ENCODE data around the gene CD320. TPM values are rescaled to one million over a fixed set of nuclear protein-coding genes. Genes with fewer than 3 reads are reported as not detected.

The CD320 gene
- total and polyA plus RNA-seq, 10 of the 15 experiments (the other 5 are each of a cell fraction or from before 2014, with no cell fraction given), result 1.1 to 134 (median 46.5) TPM

DNA sequence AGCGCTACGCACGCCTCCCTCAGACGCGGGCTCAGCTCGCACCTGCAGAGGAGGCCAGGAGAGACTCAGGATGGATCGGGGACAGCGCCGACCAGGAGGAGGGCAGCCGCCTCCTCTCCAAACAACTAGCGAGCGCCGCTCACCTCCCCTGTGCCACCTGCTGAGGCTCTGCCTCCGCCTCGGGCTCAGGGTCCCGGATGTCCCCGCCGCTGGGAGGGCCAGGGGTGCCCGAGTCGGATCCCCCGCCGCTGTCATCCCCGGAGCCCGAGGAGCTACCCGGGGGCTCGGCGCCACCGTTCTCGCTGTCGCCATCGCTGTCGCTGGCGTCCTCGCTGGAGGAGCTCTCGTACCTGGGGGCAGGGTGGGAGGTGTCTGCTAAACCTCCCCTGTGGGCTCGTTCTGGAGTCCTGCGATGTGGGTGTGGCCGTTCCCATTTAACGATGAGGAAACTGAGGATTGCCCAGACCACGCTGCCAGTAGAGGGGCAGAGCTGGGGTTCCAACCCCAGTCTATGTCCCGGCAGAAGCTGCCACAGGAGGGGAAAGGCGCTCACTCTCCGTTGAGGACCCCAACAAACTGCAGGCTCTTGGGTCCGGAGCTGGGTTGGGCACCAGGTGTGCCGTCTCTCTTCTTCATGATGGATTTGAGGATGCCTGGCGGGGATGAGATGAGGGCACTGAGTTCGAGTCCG, 25.8 kb upstream of the CD320 start:
- 56% methylated on average over 42 of the region's 48 CpGs for whole genome bisulfite sequencing (ENCODE audit: insufficient coverage, insufficient replicate concordance, low lambda C conversion rate, missing lambda C conversion rate)

More for the DNA sequence above, 25.8 kb upstream of the CD320 start:
- ChIA-PET SMC1A (ENCODE audit: uncharacterized antibody, unreplicated experiment) (no interaction called here), RAD21 (ENCODE audit: unreplicated experiment) (no interaction called here), CTCF (no interaction called here), POLR2A (interaction anchor here (1.0 kb wide), 1 partner anchor 27 kb away, joined by 3 read pairs; no protein-coding TSS in a partner anchor)
- in situ Hi-C loops (cut with MboI), result no loop called here
- Histone ChIP-seq H3K36me3 (ENCODE audit: control insufficient read depth in 2 of 2, insufficient read depth in 2 of 2, low read length in 1 of 2) (no peaks in the 10 kb centered on the region), H3K27me3 (replicated peaks in 1 of 2; ENCODE audit: control insufficient read depth in 2 of 2, insufficient read depth in 2 of 2, low read length in 1 of 2) (peaks cover 2 to 5% of the 10 kb centered on the region in 2 experiments; a peak in 3 of 4 replicates), H4K20me1 (ENCODE audit: control insufficient read depth, insufficient read depth) (no peaks in the 10 kb centered on the region), H3K4me2 (ENCODE audit: control insufficient read depth, insufficient read depth) (no peak overlapping the region), H3K4me3 (no peak overlapping the region), H3K4me1 (ENCODE audit: control insufficient read depth, insufficient read depth, low read length) (peaks cover 2% of the 10 kb centered on the region; the same call in 1 of the 2 replicates), H3K79me2 (ENCODE audit: control insufficient read depth, insufficient read depth, low read length) (no peaks in the 10 kb centered on the region), H3K9ac (ENCODE audit: control insufficient read depth, insufficient read depth, low read length) (no peak overlapping the region), H2AFZ (ENCODE audit: control insufficient read depth, low read depth, low read length) (no peak overlapping the region), H3K9me3 (replicated peaks; ENCODE audit: control insufficient read depth, insufficient read depth, low read length) (no peaks in the 10 kb centered on the region), H3K27ac (ENCODE audit: control insufficient read depth, insufficient read depth) (no peak overlapping the region)
- ATAC-seq (no peak), FAIRE-seq (no peak), DNase-seq (ENCODE audit: low read depth, low spot score) (no peak)
- BruUV-seq (replicated peaks), result no TSS peak
- TF ChIP-seq, protein P1, sequence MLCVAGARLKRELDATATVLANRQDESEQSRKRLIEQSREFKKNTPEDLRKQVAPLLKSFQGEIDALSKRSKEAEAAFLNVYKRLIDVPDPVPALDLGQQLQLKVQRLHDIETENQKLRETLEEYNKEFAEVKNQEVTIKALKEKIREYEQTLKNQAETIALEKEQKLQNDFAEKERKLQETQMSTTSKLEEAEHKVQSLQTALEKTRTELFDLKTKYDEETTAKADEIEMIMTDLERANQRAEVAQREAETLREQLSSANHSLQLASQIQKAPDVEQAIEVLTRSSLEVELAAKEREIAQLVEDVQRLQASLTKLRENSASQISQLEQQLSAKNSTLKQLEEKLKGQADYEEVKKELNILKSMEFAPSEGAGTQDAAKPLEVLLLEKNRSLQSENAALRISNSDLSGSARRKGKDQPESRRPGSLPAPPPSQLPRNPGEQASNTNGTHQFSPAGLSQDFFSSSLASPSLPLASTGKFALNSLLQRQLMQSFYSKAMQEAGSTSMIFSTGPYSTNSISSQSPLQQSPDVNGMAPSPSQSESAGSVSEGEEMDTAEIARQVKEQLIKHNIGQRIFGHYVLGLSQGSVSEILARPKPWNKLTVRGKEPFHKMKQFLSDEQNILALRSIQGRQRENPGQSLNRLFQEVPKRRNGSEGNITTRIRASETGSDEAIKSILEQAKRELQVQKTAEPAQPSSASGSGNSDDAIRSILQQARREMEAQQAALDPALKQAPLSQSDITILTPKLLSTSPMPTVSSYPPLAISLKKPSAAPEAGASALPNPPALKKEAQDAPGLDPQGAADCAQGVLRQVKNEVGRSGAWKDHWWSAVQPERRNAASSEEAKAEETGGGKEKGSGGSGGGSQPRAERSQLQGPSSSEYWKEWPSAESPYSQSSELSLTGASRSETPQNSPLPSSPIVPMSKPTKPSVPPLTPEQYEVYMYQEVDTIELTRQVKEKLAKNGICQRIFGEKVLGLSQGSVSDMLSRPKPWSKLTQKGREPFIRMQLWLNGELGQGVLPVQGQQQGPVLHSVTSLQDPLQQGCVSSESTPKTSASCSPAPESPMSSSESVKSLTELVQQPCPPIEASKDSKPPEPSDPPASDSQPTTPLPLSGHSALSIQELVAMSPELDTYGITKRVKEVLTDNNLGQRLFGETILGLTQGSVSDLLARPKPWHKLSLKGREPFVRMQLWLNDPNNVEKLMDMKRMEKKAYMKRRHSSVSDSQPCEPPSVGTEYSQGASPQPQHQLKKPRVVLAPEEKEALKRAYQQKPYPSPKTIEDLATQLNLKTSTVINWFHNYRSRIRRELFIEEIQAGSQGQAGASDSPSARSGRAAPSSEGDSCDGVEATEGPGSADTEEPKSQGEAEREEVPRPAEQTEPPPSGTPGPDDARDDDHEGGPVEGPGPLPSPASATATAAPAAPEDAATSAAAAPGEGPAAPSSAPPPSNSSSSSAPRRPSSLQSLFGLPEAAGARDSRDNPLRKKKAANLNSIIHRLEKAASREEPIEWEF (IDR thresholded peaks at IDR 0.05; ENCODE audit: insufficient replicate concordance, low read depth, low read length), result no peak
- no peak for TF ChIP-seq YBX1 (IDR thresholded peaks at IDR 0.05)
- intact Hi-C loops (cut with micrococcal nuclease; ENCODE audit: unreplicated experiment), result no loop called here
